ENCODE results near the gene NCMAP.

DNA sequence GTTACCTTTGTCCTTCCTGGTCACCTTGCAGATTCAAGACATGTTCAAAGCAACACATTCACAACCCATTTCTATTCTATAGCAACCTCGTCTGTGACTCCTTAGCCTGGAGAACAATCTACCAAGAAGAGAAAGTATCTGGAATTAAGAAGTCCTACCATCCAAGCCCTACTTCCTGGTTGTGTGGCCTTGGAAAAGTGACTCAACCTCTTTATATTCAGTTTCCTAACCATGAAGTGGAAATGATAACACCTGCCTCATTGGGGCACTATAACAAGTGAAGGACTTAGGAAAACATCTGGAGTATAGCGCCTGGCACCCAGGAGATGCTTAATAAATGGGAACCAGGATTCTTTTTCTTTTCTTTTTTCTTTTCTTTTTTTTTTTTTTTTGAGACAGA lies 50.7 kb downstream of the NCMAP start:
- TF ChIP-seq, protein P1, sequence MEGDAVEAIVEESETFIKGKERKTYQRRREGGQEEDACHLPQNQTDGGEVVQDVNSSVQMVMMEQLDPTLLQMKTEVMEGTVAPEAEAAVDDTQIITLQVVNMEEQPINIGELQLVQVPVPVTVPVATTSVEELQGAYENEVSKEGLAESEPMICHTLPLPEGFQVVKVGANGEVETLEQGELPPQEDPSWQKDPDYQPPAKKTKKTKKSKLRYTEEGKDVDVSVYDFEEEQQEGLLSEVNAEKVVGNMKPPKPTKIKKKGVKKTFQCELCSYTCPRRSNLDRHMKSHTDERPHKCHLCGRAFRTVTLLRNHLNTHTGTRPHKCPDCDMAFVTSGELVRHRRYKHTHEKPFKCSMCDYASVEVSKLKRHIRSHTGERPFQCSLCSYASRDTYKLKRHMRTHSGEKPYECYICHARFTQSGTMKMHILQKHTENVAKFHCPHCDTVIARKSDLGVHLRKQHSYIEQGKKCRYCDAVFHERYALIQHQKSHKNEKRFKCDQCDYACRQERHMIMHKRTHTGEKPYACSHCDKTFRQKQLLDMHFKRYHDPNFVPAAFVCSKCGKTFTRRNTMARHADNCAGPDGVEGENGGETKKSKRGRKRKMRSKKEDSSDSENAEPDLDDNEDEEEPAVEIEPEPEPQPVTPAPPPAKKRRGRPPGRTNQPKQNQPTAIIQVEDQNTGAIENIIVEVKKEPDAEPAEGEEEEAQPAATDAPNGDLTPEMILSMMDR (IDR thresholded peaks at IDR 0.05): no peak
- TF ChIP-seq POLR2AphosphoS5 (IDR thresholded peaks at IDR 0.05): no peak
- no peak for TF ChIP-seq POLR2A (IDR thresholded peaks at IDR 0.05)

Measured in breast epithelium (tissue), 3 donors.